Body of pancreas (tissue), 4 donors: ENCODE results near the gene LRRC4.

Source experiments
- CTCF ChIP-seq, 7 experiments: fragments of 450-650 bp in 4 of 7; fragments of 200-600 bp in 3 of 7; sonication (generic) in 3 of 7; IDR thresholded peaks; one replicate each; pipeline ENCODE4 v1.5.1; 2016 to 2019; ENCODE audit warnings: antibody characterized with exemption in 7 of 7
- POLR2A ChIP-seq, 3 donors: fragments of 450-650 bp; IDR thresholded peaks; one replicate each; pipeline ENCODE4 v1.6.1; 2016; ENCODE audit warnings: antibody characterized with exemption in 3 of 3, mild to moderate bottlenecking in 2 of 3

- no peak for TF ChIP-seq CTCF (IDR thresholded peaks at IDR 0.05)
- no peak for TF ChIP-seq POLR2A (IDR thresholded peaks at IDR 0.05)
Observed at GRCh38 chr7:128034825-128035224, 3.6 kb upstream of the LRRC4 start.
